ENCODE data around the gene TNNI3. TPM values are rescaled to one million over a fixed set of nuclear protein-coding genes. Genes with fewer than 3 reads are reported as not detected.

TNNI3 gene
- total and polyA plus RNA-seq, 2 donors (not counting 3 experiments of a cell fraction or from before 2014, with no cell fraction given): not detected

- no peak for DNase-seq (ENCODE audit: low read depth, low spot score)
- BruUV-seq (replicated peaks): no TSS peak
- Histone ChIP-seq H3K9me3 (replicated peaks; ENCODE audit: control insufficient read depth, insufficient read depth, low read length) (no peaks in the 10 kb centered on the region), H2AFZ (ENCODE audit: low read depth, low read length) (peak overlapping the region; percentile 36), H3K9me1 (replicated peaks; ENCODE audit: control insufficient read depth, extremely low read depth, insufficient read depth, low read length) (no peaks in the 10 kb centered on the region), H3K36me3 (ENCODE audit: control insufficient read depth in 2 of 2, extremely low read depth in 1 of 2, insufficient read depth in 2 of 2, low read length in 2 of 2) (no peaks in the 10 kb centered on the region), H3K79me2 (ENCODE audit: control insufficient read depth, insufficient read depth, low read length) (no peaks in the 10 kb centered on the region), H3K4me2 (ENCODE audit: insufficient read depth, low read length) (no peak overlapping the region), H3K27me3 (ENCODE audit: control insufficient read depth in 2 of 2, insufficient read depth in 2 of 2, low read length in 2 of 2) (peaks cover 7 to 15% of the 10 kb centered on the region in 2 experiments), H3K4me1 (ENCODE audit: control insufficient read depth, extremely low read depth, insufficient read depth, low read length) (peaks cover 2% of the 10 kb centered on the region), H3K4me3 (replicated peaks in 1 of 3; ENCODE audit: insufficient read depth in 1 of 3, low read depth in 1 of 3, low read length in 3 of 3) (no peak overlapping the region), H3K9ac (replicated peaks; ENCODE audit: extremely low read depth, insufficient read depth, low read length) (no peak overlapping the region), H4K20me1 (replicated peaks; ENCODE audit: control insufficient read depth, extremely low read depth, insufficient read depth, low read length) (no peaks in the 10 kb centered on the region), H3K27ac (ENCODE audit: insufficient read depth, low read depth, low read length) (no peak overlapping the region)
- dilution Hi-C loops (cut with MboI; ENCODE audit: extremely low pct_ligation_motif_present, low sequenced_read_pairs): no loop called here
- no peak for FAIRE-seq
- CTCF ChIA-PET: interaction anchor here (0.5 to 3.8 kb wide), 9 partner anchors 13 to 357 kb away, joined by 3 to 34 read pairs (median 4); partner anchors contain the start of genes DNAAF3 and TMEM238
- no peak for TF ChIP-seq FOS (IDR thresholded peaks at IDR 0.05; ENCODE audit: borderline replicate concordance, insufficient read depth, low read length)
- no peak for TF ChIP-seq POLR2AphosphoS5 (IDR thresholded peaks at IDR 0.05; ENCODE audit: insufficient read depth, low read depth, low read length)
- TF ChIP-seq POLR2A (IDR thresholded peaks at IDR 0.05; ENCODE audit: low read depth, low read length): no peak
- TF ChIP-seq CTCF (IDR thresholded peaks at IDR 0.05; ENCODE audit: extremely low read depth in 1 of 2, insufficient read depth in 1 of 2, low read depth in 1 of 2, low read length in 2 of 2): no peak
- no peak for TF ChIP-seq JUN (IDR thresholded peaks at IDR 0.05; ENCODE audit: borderline replicate concordance, insufficient read depth, insufficient read length, low read depth)
- no peak for TF ChIP-seq MYC (IDR thresholded peaks at IDR 0.05; ENCODE audit: low read depth, low read length)
- no peak for TF ChIP-seq EZH2 (IDR thresholded peaks at IDR 0.05; ENCODE audit: borderline replicate concordance, low read depth, low read length, severe bottlenecking)
- intact Hi-C loops (cut with micrococcal nuclease): loop anchor here (10.0 kb wide), 1 partner anchor 238 kb away; the partner anchor contains the start of genes RPL28 and TMEM238
- POLR2A ChIA-PET: interaction anchor here (0.5 kb wide), 1 partner anchor 223 kb away, joined by 3 read pairs; the partner anchor contains the start of gene IL11
Measured at GRCh38 chr19:55146705-55147273, 10.7 kb downstream of the TNNI3 start.
